ENCODE data around the gene ANK3.

DNA sequence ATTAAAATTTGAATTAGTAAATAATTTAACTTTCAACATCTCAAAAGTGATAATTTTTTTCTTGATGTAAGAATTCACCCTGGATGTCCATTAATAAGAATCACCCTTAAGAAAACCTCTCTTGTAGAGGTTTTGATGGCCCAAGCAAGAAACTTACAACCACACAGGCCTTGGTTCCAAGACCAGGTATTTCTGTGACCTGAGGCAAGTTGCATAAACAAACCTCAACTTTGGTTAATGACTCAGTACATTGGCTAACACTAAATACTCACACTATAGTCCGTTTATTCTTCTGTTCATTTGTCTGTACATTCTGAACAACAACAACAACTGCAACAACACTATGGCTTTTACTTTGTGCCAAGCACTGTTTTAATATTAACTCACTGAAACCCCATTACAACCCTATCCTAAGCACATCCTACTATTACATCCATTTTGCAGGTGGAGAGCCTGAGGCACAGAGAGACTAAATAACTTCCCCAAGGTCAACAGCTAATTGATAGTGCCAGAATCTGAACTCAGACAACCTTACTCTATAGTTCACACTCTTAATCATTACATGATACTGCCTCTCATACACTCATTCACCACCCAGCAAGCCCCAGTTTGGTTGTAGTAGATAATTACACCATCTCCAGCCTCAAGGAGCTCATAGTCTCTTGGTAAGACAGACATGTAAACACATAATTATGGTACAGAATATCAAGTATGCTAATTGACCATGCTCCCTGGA lies 6.6 kb downstream of the ANK3 start:
- TF ChIP-seq, protein P1, sequence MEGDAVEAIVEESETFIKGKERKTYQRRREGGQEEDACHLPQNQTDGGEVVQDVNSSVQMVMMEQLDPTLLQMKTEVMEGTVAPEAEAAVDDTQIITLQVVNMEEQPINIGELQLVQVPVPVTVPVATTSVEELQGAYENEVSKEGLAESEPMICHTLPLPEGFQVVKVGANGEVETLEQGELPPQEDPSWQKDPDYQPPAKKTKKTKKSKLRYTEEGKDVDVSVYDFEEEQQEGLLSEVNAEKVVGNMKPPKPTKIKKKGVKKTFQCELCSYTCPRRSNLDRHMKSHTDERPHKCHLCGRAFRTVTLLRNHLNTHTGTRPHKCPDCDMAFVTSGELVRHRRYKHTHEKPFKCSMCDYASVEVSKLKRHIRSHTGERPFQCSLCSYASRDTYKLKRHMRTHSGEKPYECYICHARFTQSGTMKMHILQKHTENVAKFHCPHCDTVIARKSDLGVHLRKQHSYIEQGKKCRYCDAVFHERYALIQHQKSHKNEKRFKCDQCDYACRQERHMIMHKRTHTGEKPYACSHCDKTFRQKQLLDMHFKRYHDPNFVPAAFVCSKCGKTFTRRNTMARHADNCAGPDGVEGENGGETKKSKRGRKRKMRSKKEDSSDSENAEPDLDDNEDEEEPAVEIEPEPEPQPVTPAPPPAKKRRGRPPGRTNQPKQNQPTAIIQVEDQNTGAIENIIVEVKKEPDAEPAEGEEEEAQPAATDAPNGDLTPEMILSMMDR (IDR thresholded peaks at IDR 0.05; ENCODE audit: low read length) = no peak
- TF ChIP-seq EZH2phosphoT487 (IDR thresholded peaks at IDR 0.05; ENCODE audit: low read length) (no peak), EZH2 (optimal IDR thresholded peaks at IDR 0.05; ENCODE audit: low read depth, low read length) (no peak)

All from MM.1S (cell line).